KMS-11 (cell line): ENCODE measurements around the gene PRICKLE4.

Experiments used
- H2AFZ ChIP-seq: fragments of 200-600 bp; sonication (generic); 2 replicates; pipeline ENCODE4 v1.6.1; 2016; ENCODE audit warnings: antibody characterized with exemption, mixed run types, low read depth
- H3K27ac ChIP-seq: fragments of 200-600 bp; sonication (generic); 2 replicates; pipeline ENCODE4 v1.6.1; 2016; ENCODE audit warnings: mild to moderate bottlenecking, mixed run types
- H3K27me3 ChIP-seq: fragments of 200-600 bp; sonication (generic); 2 replicates; pipeline ENCODE4 v1.6.1; 2017; ENCODE audit warnings: mild to moderate bottlenecking, low read depth, mixed run types, moderate library complexity; ENCODE audit not compliant: insufficient read depth
- H3K36me3 ChIP-seq: fragments of 200-600 bp; sonication (generic); 2 replicates; pipeline ENCODE4 v1.6.1; 2017; ENCODE audit warnings: mild to moderate bottlenecking, mixed run types; ENCODE audit not compliant: insufficient read depth
- H3K4me1 ChIP-seq: fragments of 200-600 bp; sonication (generic); 2 replicates; pipeline ENCODE4 v1.6.1; 2016; ENCODE audit warnings: mild to moderate bottlenecking, low read depth, mixed run types; ENCODE audit not compliant: poor library complexity, severe bottlenecking
- H3K4me2 ChIP-seq: fragments of 200-600 bp; sonication (generic); 2 replicates; pipeline ENCODE4 v1.7.0; 2016; ENCODE audit warnings: mild to moderate bottlenecking, mixed run types
- H3K4me3 ChIP-seq: fragments of 200-600 bp; sonication (generic); IDR thresholded peaks from 2 replicates; pipeline ENCODE4 v1.6.1; 2017; ENCODE audit warnings: low read depth, low read length, mixed read lengths; ENCODE audit not compliant: insufficient read depth
- H3K79me2 ChIP-seq: fragments of 200-600 bp; sonication (generic); 2 replicates; pipeline ENCODE4 v1.6.1; 2016; ENCODE audit warnings: low read depth, mixed run types; ENCODE audit not compliant: insufficient read depth
- H3K9ac ChIP-seq: fragments of 200-600 bp; sonication (generic); 2 replicates; pipeline ENCODE4 v1.6.1; 2016; ENCODE audit warnings: mild to moderate bottlenecking, mixed run types
- H4K20me1 ChIP-seq: fragments of 200-600 bp; sonication (generic); 2 replicates; pipeline ENCODE4 v1.6.1; 2016; ENCODE audit warnings: mild to moderate bottlenecking, mixed run types; ENCODE audit not compliant: insufficient read depth
- CTCF ChIP-seq: fragments of 200-600 bp; sonication (generic); conservative IDR thresholded peaks from 2 replicates; pipeline ENCODE4 v1.6.1; 2017; ENCODE audit warnings: low read depth, mild to moderate bottlenecking, antibody characterized with exemption, low read length, moderate library complexity, mixed read lengths

Gene PRICKLE4

GRCh38 chr6:41750374-41750773 lies 30.2 kb upstream of the PRICKLE4 start:
- no peak overlapping the region for H3K27ac ChIP-seq

GRCh38 chr6:41755895-41756294 lies 24.7 kb upstream of the PRICKLE4 start:
- Histone ChIP-seq H3K79me2 (no peaks in the 10 kb centered on the region), H3K4me2 (no peak overlapping the region), H4K20me1 (no peaks in the 10 kb centered on the region), H3K4me3 (no peak overlapping the region), H3K27ac (no peak overlapping the region), H2AFZ (no peak overlapping the region), H3K27me3 (no peaks in the 10 kb centered on the region), H3K4me1 (no peaks in the 10 kb centered on the region), H3K9ac (no peak overlapping the region), H3K36me3 (no peaks in the 10 kb centered on the region)
- TF ChIP-seq CTCF = no peak

More at GRCh38 chr6:41750374-41750773, 30.2 kb upstream of the PRICKLE4 start:
- Histone ChIP-seq H3K4me1 (no peaks in the 10 kb centered on the region), H3K4me3 (no peak overlapping the region), H3K9ac (no peak overlapping the region), H4K20me1 (no peaks in the 10 kb centered on the region), H3K4me2 (no peak overlapping the region), H2AFZ (no peak overlapping the region), H3K27me3 (no peaks in the 10 kb centered on the region), H3K36me3 (no peaks in the 10 kb centered on the region), H3K79me2 (no peaks in the 10 kb centered on the region)
- no peak for TF ChIP-seq CTCF

GRCh38 chr6:41756354-41756753 lies 24.2 kb upstream of the PRICKLE4 start:
- Histone ChIP-seq H4K20me1 (no peaks in the 10 kb centered on the region), H3K4me2 (no peak overlapping the region), H3K9ac (no peak overlapping the region), H3K4me3 (no peak overlapping the region), H3K79me2 (no peaks in the 10 kb centered on the region), H3K36me3 (no peaks in the 10 kb centered on the region), H3K4me1 (no peaks in the 10 kb centered on the region), H2AFZ (no peak overlapping the region), H3K27me3 (no peaks in the 10 kb centered on the region), H3K27ac (no peak overlapping the region)
- no peak for TF ChIP-seq CTCF

GRCh38 chr6:41757271-41757670 lies 23.3 kb upstream of the PRICKLE4 start:
- Histone ChIP-seq H3K4me3 (no peak overlapping the region), H3K79me2 (no peaks in the 10 kb centered on the region), H3K9ac (no peak overlapping the region), H3K4me2 (no peak overlapping the region), H3K27me3 (no peaks in the 10 kb centered on the region), H3K4me1 (no peaks in the 10 kb centered on the region), H3K27ac (no peak overlapping the region), H4K20me1 (no peaks in the 10 kb centered on the region), H2AFZ (no peak overlapping the region), H3K36me3 (no peaks in the 10 kb centered on the region)
- TF ChIP-seq CTCF = no peak
